Measurements from ENCODE around the gene JAKMIP2. TPM values are rescaled to one million over a fixed set of nuclear protein-coding genes. Genes with fewer than 3 reads are reported as not detected.

Gene JAKMIP2
- total RNA-seq, 1 experiment from 2014 or later = 6.4 TPM

DNA sequence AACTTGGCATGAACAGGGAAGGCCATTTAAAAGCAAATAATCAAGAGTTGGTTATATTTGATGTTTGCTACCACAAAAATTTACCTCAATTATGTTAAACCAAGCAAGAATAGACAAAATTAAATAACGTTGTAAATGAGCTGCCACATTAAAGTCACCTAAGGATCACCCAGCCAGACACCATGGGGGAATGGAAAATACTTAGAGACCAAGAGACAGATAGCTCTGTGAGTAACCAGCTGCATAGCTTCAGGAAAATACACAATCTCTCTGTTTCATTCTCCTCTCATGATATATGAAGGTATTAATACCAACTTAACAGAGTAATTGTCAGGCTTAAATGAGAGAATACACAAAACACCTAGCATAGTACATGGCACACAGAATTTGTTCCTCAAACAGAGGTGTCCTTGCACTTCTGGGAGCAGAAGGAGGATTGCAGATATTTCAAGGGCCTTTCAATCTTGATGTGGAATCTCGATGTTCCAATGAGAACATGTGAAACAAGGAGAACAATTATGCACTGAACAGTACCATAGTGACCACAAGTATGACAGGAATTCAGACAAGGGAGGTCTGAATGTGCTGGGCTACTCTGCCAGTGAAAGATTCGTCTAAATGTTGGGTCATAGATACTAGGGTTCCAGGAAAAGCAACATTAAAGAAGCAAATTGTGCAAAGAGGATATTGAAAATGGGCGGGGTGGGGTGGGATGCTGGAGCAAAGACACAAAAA is 18.6 kb downstream of the JAKMIP2 start:
- TF ChIP-seq, protein P1, sequence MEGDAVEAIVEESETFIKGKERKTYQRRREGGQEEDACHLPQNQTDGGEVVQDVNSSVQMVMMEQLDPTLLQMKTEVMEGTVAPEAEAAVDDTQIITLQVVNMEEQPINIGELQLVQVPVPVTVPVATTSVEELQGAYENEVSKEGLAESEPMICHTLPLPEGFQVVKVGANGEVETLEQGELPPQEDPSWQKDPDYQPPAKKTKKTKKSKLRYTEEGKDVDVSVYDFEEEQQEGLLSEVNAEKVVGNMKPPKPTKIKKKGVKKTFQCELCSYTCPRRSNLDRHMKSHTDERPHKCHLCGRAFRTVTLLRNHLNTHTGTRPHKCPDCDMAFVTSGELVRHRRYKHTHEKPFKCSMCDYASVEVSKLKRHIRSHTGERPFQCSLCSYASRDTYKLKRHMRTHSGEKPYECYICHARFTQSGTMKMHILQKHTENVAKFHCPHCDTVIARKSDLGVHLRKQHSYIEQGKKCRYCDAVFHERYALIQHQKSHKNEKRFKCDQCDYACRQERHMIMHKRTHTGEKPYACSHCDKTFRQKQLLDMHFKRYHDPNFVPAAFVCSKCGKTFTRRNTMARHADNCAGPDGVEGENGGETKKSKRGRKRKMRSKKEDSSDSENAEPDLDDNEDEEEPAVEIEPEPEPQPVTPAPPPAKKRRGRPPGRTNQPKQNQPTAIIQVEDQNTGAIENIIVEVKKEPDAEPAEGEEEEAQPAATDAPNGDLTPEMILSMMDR (conservative IDR thresholded peaks at IDR 0.05) = no peak
- no peak overlapping the region for H3K23ac ChIP-seq (ENCODE audit: insufficient read length, low read depth, low read length)
- no peak overlapping the region for H2AK5ac ChIP-seq (ENCODE audit: insufficient read length, low read length)
- H3K79me1 ChIP-seq (ENCODE audit: insufficient read depth, low read depth, low read length, poor library complexity, severe bottlenecking) = no peaks in the 10 kb centered on the region
- no peak overlapping the region for H3K27ac Mint-ChIP-seq
- H3K4me2 ChIP-seq (ENCODE audit: insufficient read depth, insufficient read length, low read length) = no peak overlapping the region
- no peak overlapping the region for H3K27ac ChIP-seq (ENCODE audit: insufficient read length, low read depth, low read length)
- peaks cover 13 to 20% of the 10 kb centered on the region in 2 experiments for H3K4me1 Mint-ChIP-seq
- no peak overlapping the region for H2BK15ac ChIP-seq (ENCODE audit: low read depth, low read length)
- no peak overlapping the region for H3K56ac ChIP-seq (ENCODE audit: insufficient read length, low read depth, low read length)
- H2BK12ac ChIP-seq (ENCODE audit: insufficient read length, low read depth, low read length) = no peak overlapping the region
- H3K79me2 ChIP-seq (ENCODE audit: insufficient read depth, low read length) = no peaks in the 10 kb centered on the region
- no peaks in the 10 kb centered on the region for H3K27me3 ChIP-seq (ENCODE audit: insufficient read depth, low read length)
- H3K4me3 Mint-ChIP-seq = no peak overlapping the region
- no CpG with 5 or more reads among the region's 4 CpGs for WGBS (ENCODE audit: extremely low coverage, insufficient read length, low lambda C conversion rate)
- H4K91ac ChIP-seq (ENCODE audit: insufficient read length, low read depth, low read length) = no peak overlapping the region
- no peak overlapping the region for H2AFZ ChIP-seq (ENCODE audit: low read length)
- H2BK5ac ChIP-seq (ENCODE audit: insufficient read length, low read length) = no peak overlapping the region
- H3K23me2 ChIP-seq (ENCODE audit: insufficient read length, low read depth, low read length, poor library complexity, severe bottlenecking) = no peaks in the 10 kb centered on the region
- H3K14ac ChIP-seq (ENCODE audit: insufficient read depth, low read length) = no peak overlapping the region
- H4K8ac ChIP-seq (replicated peaks; ENCODE audit: insufficient read length, low read depth, low read length) = no peak overlapping the region
- H3T11ph ChIP-seq (ENCODE audit: low read length) = no peak overlapping the region
- no peak overlapping the region for H2BK20ac ChIP-seq (ENCODE audit: low read depth, low read length, poor library complexity, severe bottlenecking)
- H3K36me3 Mint-ChIP-seq (ENCODE audit: insufficient read depth in 1 of 3, low read depth in 3 of 3) = peaks cover 0 to 1% (median 0%) of the 10 kb centered on the region in 3 experiments; a peak in 1 of 7 replicates
- no peak overlapping the region for H3K4ac ChIP-seq (ENCODE audit: low read depth, low read length)
- no peaks in the 10 kb centered on the region for H3K9me3 ChIP-seq (ENCODE audit: control insufficient read depth, low read depth, low read length)
- no peak for DNase-seq
- no peak overlapping the region for H2BK120ac ChIP-seq (ENCODE audit: low read depth, low read length, poor library complexity, severe bottlenecking)
- H4K20me1 ChIP-seq (ENCODE audit: control insufficient read depth, insufficient read depth, insufficient read length) = no peaks in the 10 kb centered on the region
- H4K5ac ChIP-seq (ENCODE audit: insufficient read length, low read depth, low read length) = no peak overlapping the region
- no peak overlapping the region for H3K9ac ChIP-seq (ENCODE audit: extremely low read depth, insufficient read length, low read length)
- H3K27me3 Mint-ChIP-seq (ENCODE audit: low read depth) = no peaks in the 10 kb centered on the region
- H3K4me1 ChIP-seq (ENCODE audit: insufficient read depth, low read length) = peaks cover 7% of the 10 kb centered on the region; the same call in 1 of the 2 replicates
- no peaks in the 10 kb centered on the region for H3K9me3 Mint-ChIP-seq
- no peak overlapping the region for H3K18ac ChIP-seq (ENCODE audit: insufficient read length, low read depth, low read length)
